RCC 7860 (cell line): ENCODE data around the gene MRPS27.
A peak's percentile ranks its signal among the peaks of the same experiment; 100 is the strongest.

Experiments
- DNase-seq: peaks from one replicate; pipeline ENCODE4 v3.0.0-alpha.2; 2015; ENCODE audit warnings: low spot score
- FAIRE-seq: peaks from 2 replicates; lab custom pipeline; 2012; peaks lifted over from hg19 to GRCh38; lab: Jason Lieb, UNC

MRPS27 gene

GRCh38 chr5:72235725-72236124, 84.3 kb downstream of the MRPS27 start:
- FAIRE-seq (no peak), DNase-seq (no peak)

GRCh38 chr5:72234868-72235267, 85.2 kb downstream of the MRPS27 start:
- no peak for DNase-seq
- FAIRE-seq: no peak

GRCh38 chr5:72234265-72234700, 85.8 kb downstream of the MRPS27 start:
- peak; percentile 31 for DNase-seq
- FAIRE-seq: peak; percentile 70

- FAIRE-seq (no peak), DNase-seq (no peak)
Observed at GRCh38 chr5:72233835-72234234, 86.2 kb downstream of the MRPS27 start.

GRCh38 chr5:72232838-72233237, 87.2 kb downstream of the MRPS27 start:
- no peak for DNase-seq
- no peak for FAIRE-seq

GRCh38 chr5:72231991-72232703, 87.9 kb downstream of the MRPS27 start:
- FAIRE-seq: no peak
- DNase-seq: no peak

- no peak for DNase-seq
- no peak for FAIRE-seq
Observed at GRCh38 chr5:72228960-72229359, 91.1 kb downstream of the MRPS27 start.

GRCh38 chr5:72226950-72227349, 93.1 kb downstream of the MRPS27 start:
- FAIRE-seq: no peak
- no peak for DNase-seq

GRCh38 chr5:72225741-72226140, 94.3 kb downstream of the MRPS27 start:
- DNase-seq: no peak
- no peak for FAIRE-seq

- DNase-seq: no peak
- FAIRE-seq: no peak
Observed at GRCh38 chr5:72224946-72225463, 95.0 kb downstream of the MRPS27 start.

- FAIRE-seq (no peak), DNase-seq (no peak)
Observed at GRCh38 chr5:72223371-72223770, 96.7 kb downstream of the MRPS27 start.

- no peak for DNase-seq
- no peak for FAIRE-seq
Observed at GRCh38 chr5:72222521-72222920, 97.5 kb downstream of the MRPS27 start.

- FAIRE-seq (no peak), DNase-seq (no peak)
Observed at GRCh38 chr5:72221541-72221940, 98.5 kb downstream of the MRPS27 start.

GRCh38 chr5:72221099-72221498, 98.9 kb downstream of the MRPS27 start:
- no peak for FAIRE-seq

GRCh38 chr5:72216756-72217155, 103.3 kb downstream of the MRPS27 start:
- FAIRE-seq (no peak), DNase-seq (no peak)

More at GRCh38 chr5:72221099-72221498, 98.9 kb downstream of the MRPS27 start:
- DNase-seq: no peak

GRCh38 chr5:72214168-72214567, 105.9 kb downstream of the MRPS27 start:
- DNase-seq: no peak
- FAIRE-seq: no peak

GRCh38 chr5:72213482-72213881, 106.6 kb downstream of the MRPS27 start:
- DNase-seq: no peak
- no peak for FAIRE-seq

- no peak for FAIRE-seq
- DNase-seq: no peak
Observed at GRCh38 chr5:72212171-72212570, 107.9 kb downstream of the MRPS27 start.

GRCh38 chr5:72210888-72211678, 109.0 kb downstream of the MRPS27 start:
- no peak for FAIRE-seq
- DNase-seq: peak; percentile 52

- no peak for DNase-seq
- FAIRE-seq: no peak
Observed at GRCh38 chr5:72209147-72210115, 110.6 kb downstream of the MRPS27 start.
